ENCODE measurements around the gene DLK1.

DLK1 gene

GRCh38 chr14:100785338-100785615 is 58.6 kb downstream of the DLK1 start:
- no peak overlapping the region for H3K27ac ChIP-seq (ENCODE audit: low read length)
- H3K9me3 ChIP-seq (ENCODE audit: insufficient read depth, low read depth, low read length) = no peaks in the 10 kb centered on the region
- no peak overlapping the region for H3K4me3 ChIP-seq (ENCODE audit: low read length)
- no peaks in the 10 kb centered on the region for H3K4me1 ChIP-seq (ENCODE audit: insufficient read depth, low read length)
- H3K27me3 ChIP-seq (ENCODE audit: insufficient read depth, low read length) = no peaks in the 10 kb centered on the region
- no peak overlapping the region for H3K9ac ChIP-seq (ENCODE audit: low read depth, low read length)
- no peaks in the 10 kb centered on the region for H3K36me3 ChIP-seq (ENCODE audit: insufficient read depth, low read depth, low read length)

- Histone ChIP-seq H3K4me1 (ENCODE audit: insufficient read depth, low read length) (no peaks in the 10 kb centered on the region), H3K27me3 (ENCODE audit: insufficient read depth, low read length) (no peaks in the 10 kb centered on the region), H3K4me3 (ENCODE audit: low read length) (no peak overlapping the region), H3K9ac (ENCODE audit: low read depth, low read length) (no peak overlapping the region), H3K36me3 (ENCODE audit: insufficient read depth, low read depth, low read length) (no peaks in the 10 kb centered on the region), H3K9me3 (ENCODE audit: insufficient read depth, low read depth, low read length) (no peaks in the 10 kb centered on the region), H3K27ac (ENCODE audit: low read length) (no peak overlapping the region)
These were observed 58.9 kb downstream of the DLK1 start for GRCh38 chr14:100785626-100786025.

- Histone ChIP-seq H3K9me3 (ENCODE audit: insufficient read depth, low read depth, low read length) (no peaks in the 10 kb centered on the region), H3K4me3 (ENCODE audit: low read length) (no peak overlapping the region), H3K36me3 (ENCODE audit: insufficient read depth, low read depth, low read length) (no peaks in the 10 kb centered on the region), H3K27me3 (ENCODE audit: insufficient read depth, low read length) (no peaks in the 10 kb centered on the region), H3K9ac (ENCODE audit: low read depth, low read length) (no peak overlapping the region), H3K27ac (ENCODE audit: low read length) (no peak overlapping the region), H3K4me1 (ENCODE audit: insufficient read depth, low read length) (no peaks in the 10 kb centered on the region)
These were observed 59.4 kb downstream of the DLK1 start for GRCh38 chr14:100786131-100786530.

- H3K27me3 ChIP-seq (ENCODE audit: insufficient read depth, low read length) = no peaks in the 10 kb centered on the region
- H3K9me3 ChIP-seq (ENCODE audit: insufficient read depth, low read depth, low read length) = no peaks in the 10 kb centered on the region
- no peaks in the 10 kb centered on the region for H3K4me1 ChIP-seq (ENCODE audit: insufficient read depth, low read length)
- no peak overlapping the region for H3K4me3 ChIP-seq (ENCODE audit: low read length)
- no peak overlapping the region for H3K9ac ChIP-seq (ENCODE audit: low read depth, low read length)
- H3K27ac ChIP-seq (ENCODE audit: low read length) = no peak overlapping the region
- no peaks in the 10 kb centered on the region for H3K36me3 ChIP-seq (ENCODE audit: insufficient read depth, low read depth, low read length)
These were observed 60.0 kb downstream of the DLK1 start for GRCh38 chr14:100786576-100787219.

- no peak overlapping the region for H3K4me3 ChIP-seq (ENCODE audit: low read length)
- H3K36me3 ChIP-seq (ENCODE audit: insufficient read depth, low read depth, low read length) = no peaks in the 10 kb centered on the region
- H3K4me1 ChIP-seq (ENCODE audit: insufficient read depth, low read length) = no peaks in the 10 kb centered on the region
- H3K27ac ChIP-seq (ENCODE audit: low read length) = no peak overlapping the region
- H3K9ac ChIP-seq (ENCODE audit: low read depth, low read length) = no peak overlapping the region
- no peaks in the 10 kb centered on the region for H3K27me3 ChIP-seq (ENCODE audit: insufficient read depth, low read length)
- no peaks in the 10 kb centered on the region for H3K9me3 ChIP-seq (ENCODE audit: insufficient read depth, low read depth, low read length)
These were observed 61.0 kb downstream of the DLK1 start for GRCh38 chr14:100787659-100788058.

Data from iPS-20b (cell line).